A204.1 (cell line): ENCODE results near the gene ABITRAM.
"Not testable (repeated sequence)": the region's sequence is repeated elsewhere in the genome, so short reads cannot be mapped to it uniquely, and the experiment has no call there.

Source experiments
- FAIRE-seq: peaks from 2 replicates; lab custom pipeline; 2012; peaks lifted over from hg19 to GRCh38; lab: Jason Lieb, UNC

ABITRAM gene, protein sequence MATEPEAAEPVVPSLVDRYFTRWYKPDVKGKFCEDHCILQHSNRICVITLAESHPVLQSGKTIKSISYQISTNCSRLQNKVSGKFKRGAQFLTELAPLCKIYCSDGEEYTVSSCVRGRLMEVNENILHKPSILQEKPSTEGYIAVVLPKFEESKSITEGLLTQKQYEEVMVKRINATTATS

GRCh38 chr9:108934323-108934893 is at the start of gene ABITRAM:
ABITRAM (plus strand) TSS chr9:108934400; CDS start chr9:108934487, 87 bp downstream.
- no peak for FAIRE-seq

DNA sequence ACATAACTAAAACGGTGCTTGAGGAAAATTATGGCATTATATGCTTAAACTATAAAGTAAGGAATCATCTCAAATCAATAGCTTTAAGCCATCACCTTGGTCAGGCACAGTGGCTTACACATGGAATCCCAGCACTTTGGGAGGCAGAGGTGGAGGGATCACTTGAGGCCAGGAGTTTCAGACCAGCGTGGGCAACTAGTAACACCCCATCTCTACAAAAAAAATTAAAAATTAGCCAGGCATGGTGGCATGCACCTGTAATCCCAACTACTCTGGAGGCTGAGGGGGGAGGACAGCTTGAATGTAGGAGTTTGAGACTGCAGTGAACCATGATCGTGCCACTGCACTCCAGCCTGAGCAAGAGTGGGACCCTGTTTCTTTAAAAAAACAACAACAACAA is 49.5 kb upstream of the ABITRAM start:
- FAIRE-seq = no peak

- no peak for FAIRE-seq
Observed at GRCh38 chr9:108885643-108886348, 48.4 kb upstream of the ABITRAM start.

DNA sequence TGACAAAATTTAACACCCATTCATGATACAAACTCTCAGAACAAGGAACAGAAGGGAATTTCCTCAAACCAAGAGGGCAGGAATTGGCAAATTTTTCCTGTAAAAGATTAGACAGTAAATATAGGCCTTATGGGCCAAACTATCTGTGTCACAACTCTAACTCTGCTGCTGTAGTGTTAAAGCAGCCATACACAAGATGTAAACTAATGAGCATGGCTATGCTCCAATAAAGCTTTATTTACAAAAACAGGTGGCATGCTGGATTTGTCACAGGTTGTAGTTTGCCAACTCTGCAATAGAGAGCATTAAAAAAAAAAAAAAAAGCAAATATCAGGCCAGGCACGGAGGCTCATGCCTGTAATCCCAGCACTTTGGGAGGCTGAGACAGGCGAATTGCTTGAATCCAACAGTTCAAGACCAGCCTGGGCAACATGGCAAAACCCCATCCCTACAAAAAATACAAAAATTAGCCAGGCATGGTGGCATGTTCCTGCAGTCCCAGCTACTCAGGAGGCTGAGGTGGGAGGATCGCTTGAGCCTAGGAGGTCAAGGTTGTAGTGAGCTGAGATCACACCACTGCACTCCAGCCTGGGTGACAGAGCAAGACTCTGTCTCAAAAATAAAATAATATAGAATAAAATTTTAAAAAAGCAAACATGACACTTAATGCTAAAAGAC is 47.5 kb upstream of the ABITRAM start:
- FAIRE-seq = not testable (repeated sequence)

DNA sequence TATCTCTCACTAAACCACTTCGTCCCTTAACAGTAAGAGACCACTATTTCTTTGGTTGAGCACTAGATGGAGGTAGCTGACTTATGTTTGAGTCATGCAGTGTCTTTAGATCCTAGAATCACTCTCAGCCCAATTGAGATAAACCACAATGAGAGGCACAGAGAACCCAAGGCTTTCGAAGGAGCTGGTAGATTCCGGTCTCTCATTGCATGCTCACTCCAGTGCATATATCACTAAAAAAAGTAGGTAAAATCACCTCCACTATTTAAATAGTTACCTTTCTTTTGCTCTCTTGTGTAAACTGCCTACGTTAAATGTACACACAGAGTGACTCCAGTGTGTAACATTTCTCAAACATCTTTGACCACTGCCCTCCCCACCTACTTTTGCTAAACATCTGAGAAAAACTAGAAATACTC is 44.5 kb upstream of the ABITRAM start:
- no peak for FAIRE-seq

DNA sequence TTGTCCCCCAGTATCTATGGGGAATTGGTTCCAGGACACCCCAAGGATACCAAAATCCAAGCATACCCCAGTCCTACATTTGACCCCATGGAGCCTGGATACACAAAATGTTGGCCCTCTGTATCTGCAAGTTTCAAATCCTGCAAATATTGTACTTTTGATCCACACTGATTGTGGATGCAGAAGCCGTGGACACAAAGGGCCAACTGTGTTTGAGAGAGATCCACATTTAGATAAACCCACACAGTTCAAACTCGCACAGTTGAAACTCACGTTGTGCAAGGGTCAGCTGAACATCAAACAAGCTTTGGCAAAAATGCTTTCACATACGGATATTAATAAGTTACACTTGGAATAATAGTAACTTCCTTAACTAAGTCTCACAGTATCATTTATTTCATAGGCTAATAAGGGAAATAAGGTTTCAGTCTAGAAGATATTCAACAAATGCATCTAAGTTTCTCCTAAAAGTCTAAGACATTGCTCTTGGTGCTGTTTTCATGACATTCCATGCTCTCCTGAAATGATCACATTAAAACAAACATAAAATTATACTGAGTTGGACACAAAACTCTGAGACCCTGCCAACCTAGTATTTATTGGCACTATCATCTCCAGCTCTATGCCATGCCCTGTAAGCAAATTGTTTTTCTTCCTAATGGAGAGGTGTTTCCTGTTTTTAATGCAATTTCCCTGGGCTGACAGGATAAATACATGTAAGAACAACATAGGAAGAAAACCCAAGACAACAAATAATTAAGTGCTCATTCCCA is 39.8 kb upstream of the ABITRAM start:
- no peak for FAIRE-seq

DNA sequence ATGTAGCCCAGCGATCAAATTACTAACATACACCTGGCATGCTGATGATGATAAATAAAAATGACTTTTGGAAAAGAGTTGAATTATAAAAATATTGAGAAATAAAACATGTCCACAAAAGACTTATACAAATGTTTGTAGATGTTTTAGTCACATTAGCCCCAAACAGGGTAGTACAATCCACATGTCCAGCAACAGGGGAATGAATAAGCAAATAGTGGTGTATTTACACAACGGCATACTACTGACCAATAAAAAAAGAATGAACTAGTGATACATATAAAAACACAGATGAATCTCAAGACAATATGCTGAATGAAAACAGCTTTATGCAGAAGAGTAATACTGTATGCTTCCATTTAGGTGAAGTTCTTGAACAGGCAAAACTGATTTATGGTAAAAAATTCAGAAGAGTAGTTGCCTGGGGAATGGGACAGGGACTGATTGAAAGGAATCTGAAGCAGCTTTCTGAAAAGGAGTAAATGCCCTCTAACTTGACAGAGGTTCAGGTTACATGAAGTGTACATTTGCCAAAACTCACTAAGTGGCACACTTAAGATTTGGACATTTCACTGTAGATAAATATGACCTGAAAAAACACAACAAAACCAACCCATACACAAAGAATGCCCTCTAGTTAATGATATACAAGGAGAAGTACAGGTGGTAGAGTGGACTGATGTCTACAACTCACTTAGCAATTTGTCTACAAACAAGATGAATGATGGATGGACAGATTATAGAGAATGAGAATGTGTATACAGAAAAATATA is 36.7 kb upstream of the ABITRAM start:
- FAIRE-seq = no peak

GRCh38 chr9:108899023-108899695 is 35.0 kb upstream of the ABITRAM start:
- FAIRE-seq = not testable (repeated sequence)

GRCh38 chr9:108900176-108900575 is 34.0 kb upstream of the ABITRAM start:
- FAIRE-seq = no peak

DNA sequence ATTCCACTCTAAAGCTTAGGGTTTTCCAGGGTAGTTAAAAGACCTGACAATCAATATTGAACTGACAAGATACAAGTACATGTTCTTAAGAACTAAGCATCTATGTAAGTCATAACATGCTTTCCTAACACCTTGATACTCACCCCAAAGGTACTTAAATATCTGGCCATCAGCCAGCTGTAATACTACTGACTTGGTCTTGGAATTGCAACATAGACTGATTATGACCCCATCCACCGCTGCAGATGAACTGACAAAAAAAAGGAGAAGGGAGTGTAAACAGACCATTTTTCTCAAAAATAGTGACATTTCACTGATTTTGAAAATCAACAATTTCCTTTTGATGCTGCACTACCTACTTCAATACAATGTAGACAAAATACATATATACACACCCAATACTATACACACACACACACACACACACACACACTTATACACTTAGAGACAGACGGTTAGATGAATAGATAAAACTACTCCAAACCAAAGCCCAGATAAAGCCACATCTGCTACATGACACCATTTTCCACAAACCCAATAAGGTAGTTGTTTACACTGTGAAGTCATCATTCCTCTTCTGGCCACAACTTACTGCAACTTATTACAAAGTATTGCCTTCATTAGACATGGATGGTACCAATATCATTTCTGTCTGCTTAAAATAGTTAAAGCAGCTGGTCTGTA is 30.6 kb upstream of the ABITRAM start:
- no peak for FAIRE-seq

DNA sequence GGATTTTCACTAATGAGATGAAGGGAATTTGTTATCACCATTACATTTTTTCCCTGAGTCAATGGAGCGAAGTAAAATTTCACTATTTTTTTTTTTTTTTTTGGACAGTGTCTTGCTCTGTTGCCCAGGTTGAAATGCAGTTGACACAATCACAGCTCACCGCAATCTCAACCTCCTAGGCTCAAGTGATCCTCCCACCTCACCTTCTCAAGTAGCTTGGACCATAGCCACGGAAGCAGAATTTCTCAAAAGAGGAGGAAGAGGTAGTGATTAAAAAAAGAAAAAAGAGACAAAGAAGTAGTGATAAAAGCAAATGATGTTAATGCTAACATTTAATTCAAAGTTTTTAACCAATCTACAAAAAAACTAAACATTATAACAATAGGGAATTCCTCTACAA is 30.0 kb upstream of the ABITRAM start:
- no peak for FAIRE-seq

- FAIRE-seq = no peak
Observed at GRCh38 chr9:108905494-108905893, 28.7 kb upstream of the ABITRAM start.

DNA sequence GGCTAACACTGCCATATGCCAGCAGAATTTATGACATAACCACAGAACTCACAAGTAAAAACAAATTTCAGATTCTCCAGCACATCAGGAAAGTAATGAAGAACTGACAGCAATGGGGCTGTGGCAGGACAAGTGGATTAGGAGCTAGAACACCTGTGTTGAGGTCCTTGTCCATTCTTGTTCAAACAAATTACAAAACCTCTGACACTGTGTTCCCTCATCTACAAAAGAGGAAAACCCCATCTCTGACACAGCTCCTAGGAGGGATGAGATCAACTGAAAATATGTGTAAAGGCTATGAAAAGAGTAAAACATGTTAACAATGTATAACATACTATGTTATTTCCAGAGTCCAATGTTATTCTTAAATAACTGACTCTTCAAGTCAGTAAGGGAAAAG is 23.8 kb upstream of the ABITRAM start:
- FAIRE-seq = no peak

DNA sequence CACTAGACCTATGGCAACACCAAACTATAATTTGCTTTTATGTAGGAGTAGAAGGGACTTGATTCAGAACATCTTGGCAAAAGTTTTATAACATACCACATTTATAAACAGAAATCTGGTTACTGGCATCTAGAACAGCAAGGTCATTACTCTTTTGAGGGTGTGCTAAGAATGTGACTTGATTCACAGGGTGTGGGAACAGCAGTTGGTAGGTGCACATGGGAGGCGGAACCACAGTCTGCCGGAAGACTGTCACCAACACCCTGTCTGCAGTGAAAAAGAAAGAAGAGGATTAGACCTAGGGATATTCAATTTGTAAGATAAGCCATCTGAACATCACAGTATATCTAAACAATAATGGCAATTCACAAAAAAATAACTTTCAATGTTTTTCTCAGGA is 23.3 kb upstream of the ABITRAM start:
- no peak for FAIRE-seq

DNA sequence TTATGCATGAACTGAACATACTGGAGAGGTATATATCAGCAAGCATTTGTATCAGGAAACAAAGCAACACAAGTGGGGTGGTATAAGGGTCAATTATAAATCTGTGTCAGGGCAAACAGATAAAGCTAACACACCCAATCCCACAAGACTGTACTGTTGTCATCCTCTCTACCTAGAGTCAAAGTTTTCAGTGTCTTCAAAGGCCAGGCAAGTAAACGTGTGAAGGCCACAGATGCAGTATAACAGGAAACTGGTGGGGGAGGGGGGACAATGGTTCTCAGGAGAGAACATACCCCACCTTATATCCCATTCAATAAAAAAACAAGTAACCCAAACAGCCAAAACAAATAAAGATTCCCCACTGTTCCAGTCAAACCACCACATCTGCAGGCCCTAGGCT is 22.4 kb upstream of the ABITRAM start:
- FAIRE-seq = no peak

DNA sequence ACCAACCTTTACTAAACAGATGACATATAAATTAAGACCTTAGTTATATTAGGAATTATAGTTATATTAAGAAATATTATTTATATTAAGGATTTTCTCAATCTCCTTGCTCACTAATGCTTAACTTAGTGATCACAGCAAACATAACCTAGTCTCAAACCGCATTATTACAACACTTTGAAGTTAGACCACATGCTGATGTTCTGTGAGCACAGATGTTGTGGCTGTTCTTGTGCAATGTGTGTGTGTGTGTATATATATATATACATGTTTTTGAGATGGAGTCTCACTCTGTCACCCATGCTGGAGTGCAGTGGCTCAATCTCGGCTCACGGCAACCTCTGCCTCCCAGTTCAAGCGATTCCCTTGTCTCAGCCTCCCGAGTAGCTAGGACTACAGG is 20.8 kb upstream of the ABITRAM start:
- FAIRE-seq = no peak

DNA sequence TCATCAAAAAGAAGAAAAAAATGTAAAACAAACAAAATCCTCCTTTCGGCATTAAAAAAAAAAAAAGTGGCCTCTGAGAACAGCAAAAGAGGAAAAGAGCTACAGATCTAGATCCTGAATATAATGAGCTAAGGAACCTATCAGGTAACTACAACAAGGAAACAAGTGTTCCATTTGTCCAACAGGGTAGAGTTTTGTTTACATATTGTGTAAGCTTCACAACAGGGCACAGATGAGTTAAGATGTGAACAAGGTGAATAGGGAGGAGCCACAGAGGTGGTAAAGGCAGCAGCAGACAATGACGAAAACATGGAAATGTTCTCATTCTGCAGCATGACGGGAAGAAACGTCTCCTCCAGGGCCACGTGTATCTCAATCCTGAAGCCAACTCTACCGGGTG is 14.7 kb upstream of the ABITRAM start:
- no peak for FAIRE-seq

DNA sequence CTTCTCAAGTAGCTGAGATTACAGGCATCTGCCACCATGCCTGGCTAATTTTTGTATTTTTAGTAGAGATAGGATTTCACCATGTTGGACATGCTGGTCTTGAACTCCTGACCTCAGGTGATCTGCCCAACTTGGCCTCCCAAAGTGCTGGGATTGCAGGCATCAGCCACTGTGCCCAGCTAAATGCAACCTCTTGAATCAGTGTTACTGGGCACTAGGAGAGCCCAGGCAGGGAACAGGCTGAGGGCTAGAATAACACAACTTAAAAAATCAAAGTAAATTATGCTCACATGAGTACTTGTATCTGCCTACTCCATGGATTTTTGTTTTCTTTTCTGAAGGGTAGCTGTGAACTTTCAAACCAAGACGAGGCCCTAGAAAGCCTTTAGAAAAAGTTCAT is 13.8 kb upstream of the ABITRAM start:
- FAIRE-seq = not testable (repeated sequence)

GRCh38 chr9:108921200-108921599 is 13.0 kb upstream of the ABITRAM start:
- FAIRE-seq = no peak

GRCh38 chr9:108924466-108924865 is 9.7 kb upstream of the ABITRAM start:
- FAIRE-seq = no peak

DNA sequence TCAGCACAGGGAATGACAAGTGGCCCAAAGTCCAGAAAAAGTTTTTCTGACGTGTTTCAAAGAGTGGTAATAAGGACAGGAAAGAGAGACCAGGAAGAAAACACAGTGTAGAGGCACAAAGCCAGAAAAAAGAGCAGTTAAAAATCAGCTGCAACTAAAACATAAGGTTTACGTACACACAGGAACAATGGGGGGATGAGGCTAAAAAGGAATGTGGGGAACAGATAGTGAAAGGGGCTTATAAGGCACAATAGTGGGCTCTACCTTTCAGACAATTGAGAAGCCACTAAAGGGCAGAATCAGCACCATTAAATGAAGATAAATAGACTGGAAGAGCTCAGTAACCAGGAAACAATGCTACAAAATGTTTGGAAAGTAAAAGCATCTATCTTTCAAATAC is 5.8 kb upstream of the ABITRAM start:
- FAIRE-seq = no peak
